Putamen (tissue), 1 donor: ENCODE data around the gene MYL3.

Source experiments
- DNase-seq: peaks from one replicate; pipeline ENCODE4 v3.0.0-alpha.2; 2016; ENCODE audit warnings: low spot score

Gene MYL3

DNA sequence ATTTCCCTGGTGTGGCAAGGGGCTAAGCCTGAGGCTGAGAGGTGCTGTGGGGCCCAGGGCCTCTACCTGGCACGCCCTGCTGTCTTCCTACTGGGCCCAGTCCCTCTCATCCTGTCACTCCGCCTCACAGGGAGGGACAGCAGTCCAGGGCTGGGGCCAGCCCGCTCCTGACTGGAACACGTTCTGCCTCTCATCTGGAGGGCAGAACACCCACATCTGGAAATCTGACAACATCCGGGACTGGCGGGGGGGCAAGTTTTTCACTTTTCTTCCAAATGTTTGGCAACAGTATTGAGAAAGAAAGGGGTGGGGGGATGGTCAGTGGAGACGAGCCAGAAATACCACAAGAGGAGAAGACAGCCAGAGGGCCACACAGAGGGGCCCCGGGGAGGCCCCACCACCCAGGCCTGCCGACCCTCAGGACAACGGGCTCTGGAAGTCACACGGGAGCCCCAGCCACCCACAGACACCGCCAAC is 1.8 kb upstream of the MYL3 start:
- DNase-seq = no peak

DNA sequence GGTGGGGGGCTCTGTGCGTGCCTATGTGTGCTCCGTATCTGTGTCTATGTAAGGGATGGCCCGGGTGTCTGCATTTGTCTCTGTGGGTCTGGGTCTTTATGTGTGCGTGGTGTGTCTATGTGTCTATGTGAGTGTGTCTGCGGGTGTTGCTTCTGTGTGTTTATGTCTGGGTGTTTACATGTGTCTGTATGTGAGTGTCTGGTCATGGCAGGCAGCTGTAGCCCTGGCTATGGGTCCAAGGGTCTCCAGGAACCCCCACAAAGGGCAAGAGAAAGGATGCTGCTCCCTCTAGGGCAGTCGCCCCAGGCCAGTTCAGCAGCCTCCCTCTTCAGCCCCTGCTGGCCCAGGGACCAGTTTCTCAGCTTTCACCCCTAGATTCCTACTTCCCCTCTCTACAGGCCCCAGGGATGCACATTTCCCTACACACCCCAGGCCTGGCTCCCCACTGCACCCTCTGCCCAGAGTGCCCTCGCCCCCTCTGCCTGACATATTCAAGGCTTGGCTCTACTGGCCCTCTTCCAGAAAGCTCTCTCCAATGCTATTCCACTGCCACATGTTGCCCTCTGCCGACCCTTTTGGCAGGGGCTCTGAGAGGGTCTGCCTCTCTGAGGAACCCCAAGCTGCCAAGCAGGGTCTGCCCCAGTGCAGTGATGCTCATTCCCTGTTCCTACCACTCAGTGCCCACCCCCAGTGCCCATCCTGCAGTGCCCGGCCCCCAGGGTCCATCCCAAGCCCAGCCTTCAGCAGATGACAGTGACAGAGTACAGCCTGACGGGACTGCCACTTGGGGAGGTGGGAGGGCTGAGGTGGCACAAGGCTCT is 1.0 kb upstream of the MYL3 start:
- no peak for DNase-seq

DNA sequence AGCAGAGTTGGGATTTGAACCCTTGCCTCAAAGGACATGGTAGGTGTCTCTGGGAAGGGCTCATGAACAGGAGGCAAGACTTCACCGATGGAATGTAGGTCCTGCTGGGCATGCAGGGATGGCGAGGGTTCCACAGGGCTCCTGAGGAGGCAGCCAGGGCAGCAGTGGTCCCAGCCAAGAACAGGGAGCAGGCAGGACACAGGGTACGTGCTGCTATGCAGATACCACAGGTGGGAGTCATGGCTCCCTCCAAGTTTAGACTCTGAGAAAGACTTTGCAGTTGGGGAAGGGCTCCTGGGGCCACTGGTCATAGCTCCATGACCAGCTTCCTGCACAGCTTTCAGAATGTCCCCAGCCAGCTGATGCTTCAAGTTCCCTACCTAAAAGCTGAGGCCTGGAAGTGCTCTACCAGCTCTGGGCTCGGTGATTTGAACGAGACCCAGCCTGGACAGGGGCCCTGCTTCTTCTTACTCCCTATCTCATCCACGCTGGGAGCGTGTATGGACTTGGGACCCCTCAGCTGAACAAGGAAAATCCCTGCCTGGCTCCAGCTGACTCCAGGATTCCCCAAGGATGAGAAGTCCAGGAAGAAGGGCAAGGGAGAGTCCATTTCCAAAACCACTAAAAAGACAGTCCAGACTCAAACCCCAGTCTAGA is 747 bp downstream of the MYL3 start:
- DNase-seq = no peak

DNA sequence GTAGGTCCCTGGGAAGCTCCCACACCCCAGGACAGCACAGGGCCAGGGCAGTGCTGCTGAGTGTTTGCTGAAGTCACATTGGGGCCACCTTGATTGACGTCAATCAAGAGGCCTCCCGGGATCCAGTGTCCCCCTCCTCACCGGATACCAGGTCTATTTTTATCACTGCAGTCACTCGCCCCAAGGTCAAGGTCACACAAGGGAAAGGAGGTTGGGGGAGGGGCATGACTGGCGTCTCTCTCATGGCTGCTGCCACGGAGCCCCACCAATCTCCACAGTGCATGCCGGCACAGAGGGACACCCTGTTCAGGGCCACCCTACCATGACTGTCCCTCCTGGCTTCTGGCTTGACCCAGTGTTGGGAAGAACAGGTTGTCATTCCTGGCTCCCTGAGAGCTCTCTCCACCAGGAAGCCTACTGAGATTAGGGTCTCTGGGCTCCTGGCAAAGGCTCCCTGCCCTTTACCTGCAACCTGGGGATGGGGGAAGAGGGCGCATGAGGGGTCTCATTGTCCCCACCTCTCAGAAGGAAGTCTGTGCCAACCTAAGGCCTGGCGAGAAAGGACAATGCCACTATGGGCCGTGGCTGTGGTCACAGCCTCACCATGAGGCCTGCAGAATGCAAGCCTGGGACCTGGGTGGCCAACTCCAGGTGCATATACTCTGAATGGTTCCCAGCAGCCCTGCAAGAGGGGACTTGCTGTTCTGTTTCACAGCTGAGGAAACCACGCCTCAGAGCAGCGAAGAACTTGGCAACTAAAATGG is 1.5 kb downstream of the MYL3 start:
- no peak for DNase-seq

DNA sequence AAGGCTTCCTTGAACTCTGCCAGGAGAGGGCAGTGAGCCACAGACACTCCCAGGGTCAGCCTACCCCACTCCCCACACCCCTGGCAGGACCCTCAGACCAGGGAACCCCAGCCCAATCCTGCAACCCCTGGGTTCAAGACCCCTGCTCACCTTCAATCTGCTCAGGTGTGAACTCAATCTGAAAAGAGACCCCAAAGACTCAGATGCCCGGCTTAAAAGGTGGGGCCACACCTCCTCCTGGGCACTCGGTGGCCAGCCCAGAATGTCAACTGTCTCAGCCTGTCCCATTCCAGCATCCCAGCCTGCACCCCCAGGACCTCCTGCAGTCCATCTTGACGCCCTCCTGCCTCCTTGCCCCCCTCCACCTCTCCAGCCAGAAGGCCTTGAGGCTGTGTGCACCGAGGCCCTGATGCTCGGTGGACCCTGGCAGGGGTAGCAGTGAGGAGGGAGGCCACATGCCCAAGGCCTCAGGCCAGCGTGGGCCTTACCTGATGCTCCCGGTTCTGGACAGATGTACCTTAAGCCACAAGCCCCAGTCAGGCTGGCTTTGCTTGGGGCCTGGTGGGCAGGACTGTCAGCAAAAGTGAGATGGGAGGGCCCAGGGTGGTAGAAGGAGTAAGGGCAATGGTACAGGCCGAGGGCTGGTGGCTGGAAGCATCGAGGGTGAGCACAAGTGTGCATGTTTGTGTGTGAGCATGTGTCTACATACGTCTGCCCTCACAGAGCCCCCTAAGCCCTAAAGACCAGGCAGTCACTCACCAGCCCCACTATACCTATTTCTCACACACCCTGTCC is 2.2 kb downstream of the MYL3 start:
- no peak for DNase-seq

DNA sequence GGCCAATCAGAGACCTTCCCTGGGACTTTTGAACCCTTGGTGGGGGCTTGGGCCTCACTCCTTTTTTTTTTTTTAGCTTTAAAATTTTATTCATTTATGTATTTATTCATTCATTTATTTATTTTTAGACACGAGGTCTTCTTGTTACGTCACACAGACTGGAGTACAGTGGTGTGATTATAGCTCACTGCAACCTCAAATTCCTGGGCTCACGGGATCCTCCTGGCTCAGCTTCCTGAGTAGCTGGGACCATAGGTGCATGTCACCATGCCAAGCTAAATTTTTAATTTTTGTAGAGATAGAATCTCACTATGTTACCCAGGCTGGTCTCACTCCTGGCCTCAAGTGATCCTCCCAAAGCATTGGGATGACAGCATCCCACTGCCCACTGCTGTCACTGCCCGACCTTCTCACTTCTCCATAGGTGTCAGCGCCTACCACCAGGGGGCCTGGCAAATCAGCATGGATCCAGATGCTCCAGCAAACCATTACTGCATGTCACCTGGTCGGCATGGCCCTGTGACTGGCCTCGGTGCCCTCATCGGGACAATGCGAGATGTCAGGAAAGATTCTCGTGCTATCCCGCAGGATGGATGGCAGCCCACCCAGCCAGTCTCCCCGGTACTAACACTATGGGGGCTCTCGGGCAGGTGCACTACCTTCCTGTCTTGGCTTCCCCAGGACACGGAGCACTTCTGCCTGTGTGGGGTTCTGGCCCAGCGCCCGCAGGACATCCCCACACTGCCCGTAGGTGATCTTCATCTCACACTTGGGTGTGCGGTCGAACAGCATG is 3.0 kb downstream of the MYL3 start:
- no peak for DNase-seq

DNA sequence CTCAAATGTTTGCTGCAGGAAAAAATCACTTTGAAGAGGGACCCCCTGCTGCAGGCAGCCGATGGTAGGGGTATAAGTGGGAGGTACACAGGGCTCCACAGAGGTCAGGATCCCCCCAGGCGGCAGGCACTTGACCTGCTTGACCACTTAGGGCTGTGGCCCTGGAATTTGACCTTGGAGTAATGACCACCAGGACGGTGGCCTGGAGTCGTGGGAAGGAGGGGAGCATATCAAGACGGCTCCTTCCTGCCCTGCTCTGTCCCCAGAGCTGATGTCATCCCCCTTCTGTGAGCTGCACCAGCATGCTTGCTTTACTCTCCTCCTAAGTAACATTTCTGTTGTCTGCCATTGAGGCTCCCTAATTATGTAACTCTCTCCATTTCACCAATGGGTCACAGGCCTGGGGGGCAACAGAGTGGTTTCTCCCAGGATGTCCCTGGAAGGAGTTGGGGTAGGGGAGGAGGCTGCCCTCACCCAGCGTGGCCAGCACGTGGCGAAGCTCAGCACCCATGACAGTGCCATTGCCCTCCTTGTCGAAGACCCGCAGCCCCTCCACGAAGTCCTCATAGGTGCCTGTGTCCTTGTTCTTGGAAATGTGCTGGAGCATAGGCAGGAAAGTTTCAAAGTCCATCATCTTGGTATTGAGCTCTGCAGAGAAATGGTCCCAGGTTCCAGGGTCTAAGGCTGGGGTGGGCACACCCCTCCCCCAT is 4.1 kb downstream of the MYL3 start:
- DNase-seq = no peak

DNA sequence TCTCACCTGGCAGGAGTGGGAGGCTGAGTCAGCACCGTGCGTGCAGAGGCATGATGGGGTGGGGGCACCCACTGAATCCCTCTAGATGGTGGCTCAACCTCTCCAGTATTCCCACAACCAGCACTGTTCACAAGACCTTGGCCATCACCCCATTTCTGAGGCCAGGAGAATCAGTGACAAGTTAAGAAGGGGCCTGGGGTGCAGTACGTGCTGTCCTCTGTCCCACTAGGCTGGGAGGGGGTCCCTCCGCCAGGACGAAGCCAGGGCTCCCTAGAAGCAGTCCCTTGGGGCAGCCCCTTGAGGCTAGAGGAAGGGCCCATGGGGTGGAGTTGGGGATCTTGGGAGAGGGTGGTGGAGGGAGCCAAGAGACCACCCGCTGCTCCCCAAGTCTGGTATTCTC is 4.8 kb downstream of the MYL3 start:
- no peak for DNase-seq

DNA sequence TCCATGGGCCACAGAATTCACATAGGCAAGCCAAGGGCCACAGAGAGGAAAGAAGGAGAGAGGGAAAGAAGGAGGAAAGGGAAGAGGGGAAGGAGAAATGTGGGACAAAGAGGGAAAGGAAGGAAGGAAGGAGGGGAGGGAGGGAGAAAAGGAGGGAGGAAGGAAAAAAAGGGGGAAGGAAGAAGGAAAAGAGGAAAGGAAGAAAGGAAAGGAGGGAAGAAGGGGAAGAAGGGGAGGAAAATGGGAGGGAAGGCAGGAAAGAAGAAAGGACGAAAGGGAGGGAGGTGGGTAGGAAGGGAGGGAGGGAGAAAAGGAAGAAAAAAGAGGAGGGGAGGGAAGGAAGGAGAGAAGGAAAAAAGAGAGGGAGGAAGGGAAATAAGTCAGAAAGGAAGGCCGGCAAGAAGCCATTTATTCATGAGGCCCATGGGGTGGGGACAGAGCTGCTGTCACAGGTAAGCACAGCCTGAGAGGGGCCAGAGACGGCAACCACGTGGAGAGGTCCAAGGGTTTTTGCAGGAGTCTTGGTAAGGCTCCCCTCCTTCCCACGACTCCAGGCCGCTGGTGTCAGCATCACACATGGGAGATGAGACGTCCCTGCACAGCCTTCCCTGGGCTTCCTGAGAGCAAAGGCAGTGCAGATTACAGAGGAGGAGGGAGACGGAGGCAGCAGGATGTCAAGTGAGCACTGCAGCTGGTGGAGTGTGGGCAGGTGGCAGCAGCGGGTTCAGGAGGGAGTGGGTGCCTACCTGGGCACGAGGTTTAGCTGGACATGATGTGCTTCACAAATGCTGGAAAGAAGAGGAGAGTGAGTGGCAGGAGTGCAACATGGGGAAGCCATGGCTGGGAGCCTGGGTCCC is 5.5 kb downstream of the MYL3 start:
- DNase-seq = no peak

DNA sequence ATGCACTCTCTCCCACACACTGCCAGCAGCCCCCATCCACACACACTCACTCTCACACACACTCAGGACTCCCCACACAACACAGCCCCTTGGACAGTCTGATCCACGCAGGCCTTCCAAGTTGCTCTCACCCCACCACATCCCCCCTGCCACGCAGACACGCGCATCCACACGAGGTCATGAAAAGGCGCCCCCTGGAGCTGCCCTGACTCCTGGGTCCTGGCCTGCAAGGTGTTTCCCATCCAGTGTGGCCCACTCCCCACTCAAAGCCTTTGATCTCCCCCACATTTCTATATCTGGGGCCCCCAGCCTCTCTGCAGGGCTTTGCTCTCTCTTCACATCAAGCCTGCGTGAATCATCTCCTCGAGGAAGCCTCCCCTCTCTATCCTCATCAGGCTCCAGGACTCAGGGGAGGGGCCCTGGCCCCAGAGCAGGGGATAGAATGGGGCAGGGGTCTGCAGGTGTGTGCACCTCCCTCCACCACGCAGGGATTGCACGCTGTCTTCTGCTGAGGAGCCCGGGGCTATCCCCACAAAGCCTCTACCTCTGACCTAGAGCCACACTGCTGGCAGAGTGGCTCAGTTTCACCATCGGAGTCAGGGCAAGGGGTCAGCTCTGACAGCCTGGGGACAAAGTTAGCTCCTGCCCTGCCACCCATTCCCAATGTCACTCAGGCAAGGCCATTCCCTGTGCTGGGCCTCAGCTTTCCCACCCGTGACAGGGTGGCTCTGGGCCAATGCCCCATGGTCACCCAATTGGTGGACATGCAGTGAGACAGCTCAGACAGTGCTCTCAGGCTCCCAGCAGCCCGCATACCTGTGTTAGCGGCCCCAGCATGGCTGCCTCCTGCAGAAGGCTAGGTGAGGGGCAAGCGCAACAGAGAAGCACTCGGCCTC is 6.4 kb downstream of the MYL3 start:
- DNase-seq = no peak

DNA sequence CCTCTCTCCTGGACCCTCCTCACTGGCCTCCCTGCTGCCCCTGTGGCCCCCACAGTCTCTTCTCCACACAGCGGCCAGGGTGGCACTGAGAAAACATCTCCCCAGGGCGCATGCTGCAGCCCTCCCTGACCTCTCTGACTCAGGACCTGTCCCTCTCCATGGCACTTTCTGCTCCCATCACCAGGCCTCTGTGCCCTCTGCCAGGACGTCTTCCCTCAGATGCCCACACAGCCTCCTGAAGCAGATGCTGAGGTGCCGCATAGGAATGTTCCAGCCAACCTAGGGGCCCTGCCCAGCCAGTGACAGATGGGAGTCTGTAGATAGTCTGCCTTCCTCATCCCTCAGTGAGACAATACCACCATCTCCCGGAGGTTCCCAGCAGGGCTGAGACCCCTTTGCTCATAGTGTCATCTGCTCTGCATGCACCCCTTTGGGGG is 8.7 kb downstream of the MYL3 start:
- no peak for DNase-seq

DNA sequence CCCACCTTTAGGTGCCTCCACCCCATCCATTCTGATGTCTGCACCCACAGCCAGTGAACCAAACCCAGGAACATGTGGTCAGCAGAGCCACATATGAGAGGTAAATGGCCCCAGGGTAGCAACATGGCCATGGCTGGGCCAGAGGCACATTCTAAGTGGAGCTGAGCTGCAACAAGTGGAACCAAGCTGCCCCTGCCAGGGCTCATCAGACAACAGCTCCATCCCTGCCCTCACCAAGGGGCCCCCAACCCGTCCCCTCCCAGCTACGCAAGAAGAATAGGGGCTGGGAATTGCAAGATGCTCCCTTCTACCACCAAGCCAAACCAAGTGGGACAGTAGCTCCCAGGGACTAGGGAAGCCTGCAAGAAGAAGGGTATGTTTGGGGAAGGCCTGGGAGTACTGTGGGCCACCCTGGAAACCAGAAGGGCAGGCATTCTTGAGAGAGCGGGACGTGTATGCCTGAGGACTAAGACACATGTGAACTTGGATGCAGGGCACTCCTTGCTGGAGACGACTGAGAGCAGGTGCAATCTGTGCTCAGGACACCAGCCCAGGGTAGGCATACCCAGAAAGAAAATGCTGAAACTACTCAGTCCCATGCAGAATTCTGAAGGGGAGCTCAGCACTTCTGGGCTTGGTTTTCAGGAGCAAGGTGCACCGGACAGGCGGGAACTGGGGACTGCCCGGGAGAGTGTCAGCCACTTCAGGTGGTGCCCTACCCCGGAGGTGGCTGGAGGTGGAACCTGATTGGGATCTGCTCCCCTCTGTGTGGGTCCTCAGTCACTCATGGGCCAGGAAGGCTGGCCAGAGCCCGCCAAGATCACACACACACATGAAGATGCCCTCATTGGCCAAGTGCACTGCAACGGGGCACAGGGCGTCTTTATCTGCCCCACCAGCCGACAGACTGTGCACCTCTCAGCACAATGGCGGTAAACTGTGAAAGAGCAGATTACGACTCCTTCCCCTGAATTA is 9.5 kb downstream of the MYL3 start:
- no peak for DNase-seq

DNA sequence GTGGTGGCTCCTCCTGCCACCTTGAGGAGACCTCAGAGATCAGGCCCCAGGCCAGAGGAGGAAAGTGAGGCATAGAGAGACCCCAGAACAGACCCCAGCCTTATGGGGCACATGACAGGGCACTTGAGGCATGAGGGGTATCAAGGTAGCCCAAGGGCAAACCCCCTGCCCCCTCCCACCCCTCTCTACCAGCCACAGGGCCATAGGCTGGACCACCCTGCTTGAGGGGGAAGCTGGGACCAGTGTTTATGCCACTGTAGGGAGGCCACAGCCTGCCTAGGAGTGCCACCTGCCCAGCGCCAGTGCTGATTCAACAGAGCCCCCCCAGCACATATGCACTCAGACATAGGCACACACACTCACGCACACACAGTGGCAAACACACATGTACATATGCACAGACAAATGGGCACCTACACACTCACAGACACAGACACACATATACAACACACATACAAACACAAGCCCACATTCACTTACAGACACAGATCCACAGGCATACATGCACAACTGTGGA is 10.3 kb downstream of the MYL3 start:
- no peak for DNase-seq

DNA sequence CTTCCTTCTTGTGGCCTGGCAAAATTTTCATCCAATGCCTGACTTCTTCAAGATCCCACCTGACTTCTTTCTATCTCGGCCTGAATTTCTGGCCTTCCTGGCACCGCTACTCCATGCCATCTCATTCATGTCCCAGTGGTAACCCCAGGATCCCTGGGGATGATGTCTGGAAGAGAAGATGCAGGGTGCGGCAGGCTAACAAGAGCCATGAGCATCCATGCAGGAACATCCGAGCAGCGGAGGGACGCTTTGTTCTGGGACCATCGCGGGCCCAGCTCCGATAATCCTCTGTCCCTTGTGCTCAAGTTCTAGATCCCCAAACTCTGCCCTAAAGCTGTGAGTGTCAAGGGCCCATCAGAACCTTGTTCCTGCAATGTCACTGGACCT is 10.9 kb downstream of the MYL3 start:
- no peak for DNase-seq

DNA sequence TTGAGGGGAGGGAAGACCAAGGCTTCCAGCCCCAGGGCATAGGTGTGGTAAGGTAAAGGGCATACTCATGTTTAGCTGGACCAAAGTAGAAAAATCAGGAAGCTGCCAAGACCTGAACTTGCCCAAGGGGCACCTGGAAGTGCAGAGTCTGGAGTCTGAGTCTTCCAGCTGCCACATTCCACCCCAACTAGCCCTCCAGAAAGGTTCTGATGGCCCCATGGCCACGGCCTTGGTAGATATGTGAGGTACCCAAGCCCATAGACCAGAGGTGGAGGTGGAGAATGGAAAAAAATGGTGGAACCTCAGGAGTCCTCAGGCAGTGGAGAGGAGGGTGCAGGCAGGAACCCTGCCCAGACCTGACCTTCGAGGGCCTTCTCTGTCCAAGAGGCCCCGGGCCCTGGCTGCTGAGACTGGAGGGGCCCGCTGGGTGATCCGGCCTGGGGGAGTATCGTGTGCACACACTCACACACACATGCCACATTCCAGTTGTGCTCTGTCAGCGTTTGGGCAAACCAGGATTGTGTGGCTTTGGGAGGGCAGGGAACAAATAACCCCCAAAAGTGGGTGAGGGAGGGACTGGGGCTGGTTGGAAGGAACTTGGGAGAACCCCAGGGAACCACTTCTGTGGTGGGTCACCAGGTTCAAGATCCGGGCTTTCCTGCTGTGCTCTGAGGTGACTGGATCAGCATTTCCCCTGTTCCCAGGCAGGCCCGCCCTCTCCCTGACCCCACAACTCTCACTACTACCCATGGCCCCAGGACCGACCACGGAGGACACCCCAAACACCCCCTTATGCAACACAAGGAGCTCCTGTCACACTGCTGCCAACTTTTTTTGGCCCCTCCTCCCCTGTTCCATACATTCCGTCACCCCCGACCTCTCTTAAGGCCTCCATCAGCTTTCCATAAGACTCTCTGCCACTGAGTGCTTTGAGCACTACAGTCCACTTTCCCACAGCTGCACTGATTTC is 11.6 kb downstream of the MYL3 start:
- DNase-seq = no peak

DNA sequence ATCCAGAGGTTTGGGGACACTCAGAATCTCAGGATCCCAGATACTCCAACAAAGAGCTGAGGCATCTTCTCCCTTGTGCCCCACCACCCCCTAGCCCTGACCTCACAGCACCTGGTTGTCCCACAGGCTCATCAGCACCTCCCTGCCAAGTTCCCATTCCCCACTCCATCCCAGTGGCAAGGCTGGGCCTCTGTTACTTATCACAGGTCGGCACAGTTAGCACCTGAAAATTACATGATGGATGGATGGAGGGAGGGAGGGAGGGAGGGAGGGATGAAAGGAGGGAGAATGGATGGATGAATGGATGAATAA is 12.8 kb downstream of the MYL3 start:
- DNase-seq = no peak
